GM19397 (cell line): ENCODE data around the gene SOS1.

Experiments
- ATAC-seq: cut with Tn5 transposase; IDR thresholded peaks from one replicate; pipeline ENCODE4 v1.9.1; 2021; ENCODE audit warnings: mild to moderate bottlenecking, moderate library complexity; ENCODE audit not compliant: unreplicated experiment

SOS1 gene

GRCh38 chr2:38978296-38978903 is 142.5 kb downstream of the SOS1 start:
- no peak for ATAC-seq

- no peak for ATAC-seq
Measured at GRCh38 chr2:38977047-38977446, 143.8 kb downstream of the SOS1 start.

- no peak for ATAC-seq
Measured at GRCh38 chr2:38975042-38975441, 145.8 kb downstream of the SOS1 start.

GRCh38 chr2:38973266-38973665 is 147.6 kb downstream of the SOS1 start:
- ATAC-seq = no peak

GRCh38 chr2:38971377-38971776 is 149.5 kb downstream of the SOS1 start:
- ATAC-seq = no peak

- no peak for ATAC-seq
Measured at GRCh38 chr2:38968021-38968420, 152.8 kb downstream of the SOS1 start.

- ATAC-seq = no peak
Measured at GRCh38 chr2:38966678-38967077, 154.2 kb downstream of the SOS1 start.

GRCh38 chr2:38966006-38966405 is 154.8 kb downstream of the SOS1 start:
- ATAC-seq = no peak

GRCh38 chr2:38960609-38961320 is 160.1 kb downstream of the SOS1 start:
- ATAC-seq = no peak

- ATAC-seq = peak; percentile 95
Measured at GRCh38 chr2:38959938-38960608, 160.8 kb downstream of the SOS1 start.

- no peak for ATAC-seq
Measured at GRCh38 chr2:38959466-38959865, 161.4 kb downstream of the SOS1 start.

- ATAC-seq = no peak
Measured at GRCh38 chr2:38957972-38958371, 162.9 kb downstream of the SOS1 start.

GRCh38 chr2:38951766-38952165 is 169.1 kb downstream of the SOS1 start:
- ATAC-seq = no peak

GRCh38 chr2:38948995-38949394 is 171.9 kb downstream of the SOS1 start:
- no peak for ATAC-seq

GRCh38 chr2:38948387-38948882 is 172.4 kb downstream of the SOS1 start:
- ATAC-seq = no peak

GRCh38 chr2:38947241-38948239 is 173.3 kb downstream of the SOS1 start:
- no peak for ATAC-seq

- no peak for ATAC-seq
Measured at GRCh38 chr2:38945911-38946310, 174.9 kb downstream of the SOS1 start.

GRCh38 chr2:38945372-38945771 is 175.5 kb downstream of the SOS1 start:
- ATAC-seq = no peak

GRCh38 chr2:38943784-38944183 is 177.1 kb downstream of the SOS1 start:
- no peak for ATAC-seq

GRCh38 chr2:38940746-38941145 is 180.1 kb downstream of the SOS1 start:
- no peak for ATAC-seq

GRCh38 chr2:38937548-38937947 is 183.3 kb downstream of the SOS1 start:
- no peak for ATAC-seq
